ENCODE measurements around the gene FAM13A. TPM values are rescaled to one million over a fixed set of nuclear protein-coding genes. Genes with fewer than 3 reads are reported as not detected.

Gene FAM13A
- total and polyA plus RNA-seq, 2 donors (not counting 1 experiment from before 2014, with no cell fraction given): 0.51 to 2.1 TPM

- ChIA-PET CTCF (no interaction called here), POLR2A (no interaction called here)
- no peaks in the 10 kb centered on the region for H4K20me1 ChIP-seq (ENCODE audit: control insufficient read depth, insufficient read depth, low read length, poor library complexity, severe bottlenecking)
- H3K36me3 ChIP-seq (replicated peaks in 1 of 2; ENCODE audit: control extremely low read depth in 1 of 2, control insufficient read depth in 1 of 2, extremely low read depth in 1 of 2, insufficient read depth in 2 of 2, low read length in 1 of 2): no peaks in the 10 kb centered on the region
- intact Hi-C loops (cut with micrococcal nuclease): no loop called here
- H3K27me3 ChIP-seq (replicated peaks in 1 of 4; ENCODE audit: control extremely low read depth in 1 of 4, control insufficient read depth in 3 of 4, insufficient read depth in 4 of 4, low read length in 3 of 4): no peaks in the 10 kb centered on the region
- no peaks in the 10 kb centered on the region for H3K4me1 ChIP-seq (ENCODE audit: control insufficient read depth in 2 of 2, insufficient read depth in 2 of 2, low read length in 2 of 2)
- H3K4me2 ChIP-seq (replicated peaks; ENCODE audit: low read depth, low read length, poor library complexity, severe bottlenecking): no peak overlapping the region
- no peak overlapping the region for H3K4me3 Mint-ChIP-seq
- H3K4me3 ChIP-seq (ENCODE audit: control extremely low read depth in 1 of 5, extremely low read depth in 1 of 5, insufficient read depth in 1 of 5, low read depth in 2 of 5, low read length in 4 of 5): no peak overlapping the region
- no peak overlapping the region for H3K9ac ChIP-seq (ENCODE audit: low read length)
- no peaks in the 10 kb centered on the region for H3K9me3 Mint-ChIP-seq (ENCODE audit: insufficient read depth)
- no peak overlapping the region for H2AFZ ChIP-seq (ENCODE audit: insufficient read depth, low read depth, low read length, poor library complexity, severe bottlenecking)
- H3K27me3 Mint-ChIP-seq: peaks cover 3% of the 10 kb centered on the region
- H3K27ac Mint-ChIP-seq: no peak overlapping the region
- no peak for TF ChIP-seq EZH2 (IDR thresholded peaks at IDR 0.05; ENCODE audit: borderline replicate concordance, insufficient read depth, low read depth, low read length, poor library complexity, severe bottlenecking)
- no peak for TF ChIP-seq CTCF (IDR thresholded peaks at IDR 0.05)
- no peak for ATAC-seq (ENCODE audit: low read depth)
- peaks cover 0 to 9% (median 0%) of the 10 kb centered on the region in 3 donors for H3K9me3 ChIP-seq (ENCODE audit: control extremely low read depth in 1 of 3, control insufficient read depth in 2 of 3, insufficient read depth in 1 of 3, low read length in 2 of 3)
- no peaks in the 10 kb centered on the region for H3K4me1 Mint-ChIP-seq
- DNase-seq: no peak
- no peak overlapping the region for H3K27ac ChIP-seq (ENCODE audit: low read length in 2 of 2)
- no CpG with 5 or more reads among the region's 1 CpG for WGBS (ENCODE audit: insufficient coverage)
- H3K79me2 ChIP-seq (ENCODE audit: control insufficient read depth, insufficient read depth, low read length): no peaks in the 10 kb centered on the region
These were observed 96.4 kb downstream of the FAM13A start for GRCh38 chr4:88960576-88960975.

DNA sequence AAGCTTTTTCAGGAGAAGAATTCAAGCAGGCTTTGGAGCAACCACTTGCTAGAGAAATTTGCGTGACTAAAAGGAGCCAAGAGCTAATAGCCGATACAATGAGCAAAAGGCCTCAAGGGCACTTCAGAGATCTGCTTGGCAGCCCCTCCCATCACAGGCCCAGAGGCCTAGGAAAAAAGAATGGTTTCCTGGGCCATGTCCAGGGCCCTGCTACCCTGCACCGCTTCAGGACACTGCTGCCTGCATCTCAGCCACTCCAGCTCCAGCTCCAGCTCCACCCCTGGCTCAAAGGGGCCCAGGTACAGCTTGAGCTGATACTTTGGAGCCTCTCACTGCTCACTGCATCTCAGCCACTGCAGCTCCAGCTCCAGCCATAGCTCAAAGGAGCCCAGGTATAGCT is 98.9 kb downstream of the FAM13A start:
- Histone ChIP-seq H3K79me2 (ENCODE audit: control insufficient read depth, insufficient read depth, low read length) (no peaks in the 10 kb centered on the region), H3K4me2 (replicated peaks; ENCODE audit: low read depth, low read length, poor library complexity, severe bottlenecking) (no peak overlapping the region), H3K27ac (ENCODE audit: low read length in 2 of 2) (no peak overlapping the region), H4K20me1 (ENCODE audit: control insufficient read depth, insufficient read depth, low read length, poor library complexity, severe bottlenecking) (no peaks in the 10 kb centered on the region), H3K9me3 (ENCODE audit: control extremely low read depth in 1 of 3, control insufficient read depth in 2 of 3, insufficient read depth in 1 of 3, low read length in 2 of 3) (peaks cover 0 to 9% (median 0%) of the 10 kb centered on the region in 3 donors), H3K4me3 (ENCODE audit: control extremely low read depth in 1 of 5, extremely low read depth in 1 of 5, insufficient read depth in 1 of 5, low read depth in 2 of 5, low read length in 4 of 5) (no peak overlapping the region), H3K27me3 (replicated peaks in 1 of 4; ENCODE audit: control extremely low read depth in 1 of 4, control insufficient read depth in 3 of 4, insufficient read depth in 4 of 4, low read length in 3 of 4) (no peaks in the 10 kb centered on the region), H3K36me3 (replicated peaks in 1 of 2; ENCODE audit: control extremely low read depth in 1 of 2, control insufficient read depth in 1 of 2, extremely low read depth in 1 of 2, insufficient read depth in 2 of 2, low read length in 1 of 2) (no peaks in the 10 kb centered on the region), H2AFZ (ENCODE audit: insufficient read depth, low read depth, low read length, poor library complexity, severe bottlenecking) (no peak overlapping the region), H3K9ac (ENCODE audit: low read length) (no peak overlapping the region), H3K4me1 (ENCODE audit: control insufficient read depth in 2 of 2, insufficient read depth in 2 of 2, low read length in 2 of 2) (no peaks in the 10 kb centered on the region)
- Mint-ChIP-seq H3K4me3 (no peak overlapping the region), H3K27me3 (peaks cover 3% of the 10 kb centered on the region), H3K27ac (no peak overlapping the region), H3K9me3 (ENCODE audit: insufficient read depth) (no peaks in the 10 kb centered on the region), H3K4me1 (peaks cover 2% of the 10 kb centered on the region)
- ChIA-PET CTCF (no interaction called here), POLR2A (no interaction called here)
- DNase-seq (no peak), ATAC-seq (ENCODE audit: low read depth) (no peak)
- intact Hi-C loops (cut with micrococcal nuclease): no loop called here
- no peak for TF ChIP-seq EZH2 (IDR thresholded peaks at IDR 0.05; ENCODE audit: borderline replicate concordance, insufficient read depth, low read depth, low read length, poor library complexity, severe bottlenecking)
- no peak for TF ChIP-seq CTCF (IDR thresholded peaks at IDR 0.05)
- 100% methylated on average over 3 of the region's 3 CpGs for WGBS (ENCODE audit: insufficient coverage)
